Measurements from ENCODE around the gene PTPRD.

The PTPRD gene

DNA sequence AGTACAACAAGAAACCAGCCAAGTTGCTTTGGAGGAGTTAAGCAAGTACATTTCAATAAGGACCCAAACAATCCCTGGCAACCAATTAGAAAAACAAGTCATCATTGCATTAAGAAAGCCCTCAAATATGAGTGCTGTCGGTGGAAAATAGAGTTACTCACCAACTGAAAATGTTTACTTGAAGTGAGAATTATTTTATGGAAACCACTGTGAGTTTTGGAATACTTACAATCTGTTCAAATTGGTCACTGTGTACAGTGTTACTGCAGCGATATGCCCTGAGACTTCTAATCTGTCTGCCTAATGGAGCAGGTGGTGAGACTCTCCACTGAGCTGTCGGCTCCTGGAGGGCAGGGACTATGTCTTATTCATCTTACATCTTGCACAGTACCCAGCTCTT lies 1740.0 kb downstream of the PTPRD start:
- no peak for DNase-seq (ENCODE audit: extremely low spot score)
- ChIA-PET CTCF (interaction anchor here (1.0 kb wide), 1 partner anchor 23 kb away, joined by 4 read pairs; no protein-coding TSS in a partner anchor), POLR2A (no interaction called here)
- TF ChIP-seq, protein P1, sequence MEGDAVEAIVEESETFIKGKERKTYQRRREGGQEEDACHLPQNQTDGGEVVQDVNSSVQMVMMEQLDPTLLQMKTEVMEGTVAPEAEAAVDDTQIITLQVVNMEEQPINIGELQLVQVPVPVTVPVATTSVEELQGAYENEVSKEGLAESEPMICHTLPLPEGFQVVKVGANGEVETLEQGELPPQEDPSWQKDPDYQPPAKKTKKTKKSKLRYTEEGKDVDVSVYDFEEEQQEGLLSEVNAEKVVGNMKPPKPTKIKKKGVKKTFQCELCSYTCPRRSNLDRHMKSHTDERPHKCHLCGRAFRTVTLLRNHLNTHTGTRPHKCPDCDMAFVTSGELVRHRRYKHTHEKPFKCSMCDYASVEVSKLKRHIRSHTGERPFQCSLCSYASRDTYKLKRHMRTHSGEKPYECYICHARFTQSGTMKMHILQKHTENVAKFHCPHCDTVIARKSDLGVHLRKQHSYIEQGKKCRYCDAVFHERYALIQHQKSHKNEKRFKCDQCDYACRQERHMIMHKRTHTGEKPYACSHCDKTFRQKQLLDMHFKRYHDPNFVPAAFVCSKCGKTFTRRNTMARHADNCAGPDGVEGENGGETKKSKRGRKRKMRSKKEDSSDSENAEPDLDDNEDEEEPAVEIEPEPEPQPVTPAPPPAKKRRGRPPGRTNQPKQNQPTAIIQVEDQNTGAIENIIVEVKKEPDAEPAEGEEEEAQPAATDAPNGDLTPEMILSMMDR (IDR thresholded peaks at IDR 0.05; ENCODE audit: control extremely low read depth, extremely low read depth, low read depth, missing control alignments) = no peak

DNA sequence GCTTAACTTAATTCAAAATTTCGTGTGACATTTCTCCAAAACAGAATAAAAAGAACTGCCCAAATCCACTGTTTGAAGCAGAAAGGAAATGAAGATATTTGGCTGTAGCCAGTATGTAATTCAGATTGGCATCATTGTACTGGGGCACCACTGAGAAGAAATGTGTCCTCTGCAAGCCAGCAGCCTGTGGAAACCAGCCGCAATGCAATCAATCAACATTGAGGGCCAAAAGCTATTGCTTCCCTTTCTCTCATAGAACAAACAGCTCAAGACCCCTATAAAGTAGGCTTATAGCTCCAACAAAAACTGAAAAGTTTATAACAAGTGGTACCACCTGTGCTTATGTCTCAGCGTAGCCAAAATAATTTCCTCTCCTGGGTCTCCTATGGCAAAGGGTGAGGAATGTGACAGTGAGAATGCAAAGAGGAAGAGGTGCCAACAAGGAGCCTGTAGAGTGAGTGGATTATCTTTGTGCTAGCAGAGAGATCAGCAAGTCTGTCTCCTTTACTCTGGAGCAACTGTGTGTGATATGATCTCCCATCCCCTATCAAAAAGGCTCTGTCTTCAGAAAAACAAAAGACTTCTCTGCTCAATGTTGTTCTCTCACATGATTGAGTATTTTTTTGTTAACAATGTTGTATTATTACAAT lies 1740.9 kb downstream of the PTPRD start:
- CTCF ChIA-PET = interaction anchor here (1.0 to 1.5 kb wide), 3 partner anchors 8 to 24 kb away, joined by 3 to 7 read pairs (median 4); no protein-coding TSS in a partner anchor

DNA sequence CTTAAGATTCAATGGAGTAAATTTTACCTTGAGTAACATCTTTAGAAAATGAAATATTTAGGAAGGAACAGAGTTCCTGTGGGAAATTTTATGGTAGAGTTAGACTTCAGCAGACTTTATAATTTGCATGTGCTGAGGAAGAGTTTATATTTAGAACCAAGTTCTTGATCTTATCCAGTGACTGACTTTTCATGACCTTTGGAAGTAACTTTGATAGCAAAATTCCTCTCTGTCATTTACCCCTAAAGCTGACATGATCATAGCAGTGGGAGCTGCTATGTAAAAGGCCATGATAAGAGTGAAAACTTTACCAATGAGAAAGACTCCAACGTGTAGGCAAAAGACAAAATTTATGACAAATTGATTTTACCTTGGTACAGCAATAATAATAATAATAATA lies 1741.4 kb downstream of the PTPRD start:
- CTCF ChIA-PET = interaction anchor here (1.0 to 1.5 kb wide), 3 partner anchors 8 to 24 kb away, joined by 3 to 7 read pairs (median 4); no protein-coding TSS in a partner anchor
- no peak for DNase-seq (ENCODE audit: extremely low spot score)
- POLR2A ChIA-PET = no interaction called here
- TF ChIP-seq, protein P1 (IDR thresholded peaks at IDR 0.05; ENCODE audit: control extremely low read depth, extremely low read depth, low read depth, missing control alignments) = no peak

More for the DNA sequence above, 1740.9 kb downstream of the PTPRD start:
- no peak for DNase-seq (ENCODE audit: extremely low spot score)
- TF ChIP-seq, protein P1 (IDR thresholded peaks at IDR 0.05; ENCODE audit: control extremely low read depth, extremely low read depth, low read depth, missing control alignments) = no peak
- POLR2A ChIA-PET = no interaction called here

DNA sequence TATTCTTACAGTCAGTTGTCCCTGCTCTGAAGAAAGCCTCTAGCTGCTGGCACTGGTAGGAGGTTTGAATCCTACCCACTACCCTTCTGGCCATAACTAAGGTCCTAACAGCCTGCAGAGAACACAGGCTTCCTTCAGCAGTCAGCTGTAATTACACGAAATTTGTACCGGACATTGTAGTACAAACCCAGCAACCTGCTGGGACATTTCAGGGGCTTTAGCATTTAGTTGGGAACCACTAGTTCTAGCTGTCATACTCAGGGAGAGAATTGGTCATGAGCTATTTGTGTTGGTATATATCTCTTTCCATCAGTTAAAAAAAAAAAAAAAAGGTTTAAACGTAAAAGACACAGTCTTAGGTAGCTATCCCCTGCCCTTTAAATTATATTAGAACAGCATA lies 1743.0 kb downstream of the PTPRD start:
- POLR2A ChIA-PET = interaction anchor here (0.7 kb wide), 1 partner anchor 22 kb away, joined by 4 read pairs; no protein-coding TSS in a partner anchor
- CTCF ChIA-PET = no interaction called here
- TF ChIP-seq, protein P1 (IDR thresholded peaks at IDR 0.05; ENCODE audit: control extremely low read depth, extremely low read depth, low read depth, missing control alignments) = no peak
- no peak for DNase-seq (ENCODE audit: extremely low spot score)

DNA sequence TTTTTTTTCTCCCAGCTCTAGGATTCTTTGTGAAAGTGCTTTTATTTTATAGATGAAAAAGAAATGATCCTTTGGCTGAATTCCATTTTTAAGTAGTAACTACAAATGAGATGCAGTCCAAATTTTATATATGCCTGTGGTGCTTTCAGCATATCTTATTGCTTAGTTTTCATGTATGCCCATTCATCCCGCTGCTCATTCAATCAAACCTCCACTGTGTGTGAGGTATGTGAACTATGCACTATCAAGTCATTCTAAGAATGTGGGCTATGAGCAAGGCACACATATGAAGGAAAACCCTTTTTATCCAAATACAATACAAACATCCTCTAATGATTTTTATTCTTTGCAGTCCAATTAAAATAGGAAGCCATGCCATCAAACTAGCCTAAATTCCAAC lies 1744.2 kb downstream of the PTPRD start:
- CTCF ChIA-PET = no interaction called here
- TF ChIP-seq, protein P1 (IDR thresholded peaks at IDR 0.05; ENCODE audit: control extremely low read depth, extremely low read depth, low read depth, missing control alignments) = no peak
- POLR2A ChIA-PET = no interaction called here
- DNase-seq (ENCODE audit: extremely low spot score) = no peak

DNA sequence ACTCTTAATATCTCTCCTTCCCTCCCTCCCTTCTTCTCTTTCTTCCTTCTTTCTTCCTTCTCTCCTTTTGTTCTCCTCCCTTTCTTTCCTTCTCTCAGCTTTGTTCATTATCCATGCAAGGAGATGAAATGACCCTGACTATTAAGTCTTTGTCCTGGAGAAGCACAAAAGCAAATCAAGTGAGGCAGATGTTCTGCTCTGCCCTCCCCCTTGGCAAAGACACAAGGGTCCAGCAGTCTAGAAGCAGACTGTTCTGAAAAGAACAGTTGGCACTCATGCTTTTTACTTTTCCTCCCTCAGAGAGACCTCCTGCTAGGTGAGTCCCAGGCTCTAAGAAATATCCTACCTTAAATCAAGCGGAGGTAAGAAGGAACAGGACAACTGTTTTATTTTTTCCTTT lies 1745.7 kb downstream of the PTPRD start:
- TF ChIP-seq, protein P1 (IDR thresholded peaks at IDR 0.05; ENCODE audit: control extremely low read depth, extremely low read depth, low read depth, missing control alignments) = no peak
- ChIA-PET POLR2A (no interaction called here), CTCF (no interaction called here)
- DNase-seq (ENCODE audit: extremely low spot score) = no peak
